Left lung (tissue), 10 donors: ENCODE data around the gene TFDP2. TPM values are rescaled to one million over a fixed set of nuclear protein-coding genes. Genes with fewer than 3 reads are reported as not detected.

ENCODE experiments used
- ATAC-seq: fragments of 200-7000 bp; cut with Tn5 transposase; one replicate; pipeline ENCODE4 v1.9.1; 2020; ENCODE audit warnings: moderate library complexity
- DNase-seq, 4 donors: peaks; one replicate each; pipeline ENCODE4 v3.0.0-alpha.2; 2013 to 2020
- H3K27ac ChIP-seq, 2 donors: fragments of 200-600 bp; sonication (generic) in 1 of 2; one replicate each; pipeline versions ENCODE4 v1.5.0 to v1.8.0; 2020 to 2021
- H3K27me3 ChIP-seq, 2 donors: fragments of 200-600 bp; sonication (generic) in 1 of 2; one replicate each; pipeline versions ENCODE4 v1.5.0 to v1.8.0; 2020 to 2021
- H3K36me3 ChIP-seq, 2 donors: fragments of 200-600 bp; sonication (generic) in 1 of 2; one replicate each; pipeline versions ENCODE4 v1.5.0 to v1.8.0; 2020 to 2021
- H3K4me1 ChIP-seq, 2 donors: fragments of 200-600 bp; one replicate each; pipeline ENCODE4 v1.8.0; 2021
- H3K4me3 ChIP-seq, 2 donors: fragments of 200-600 bp; sonication (generic) in 1 of 2; one replicate each; pipeline versions ENCODE4 v1.5.0 to v1.8.0; 2020 to 2021; ENCODE audit warnings: mild to moderate bottlenecking in 1 of 2
- H3K9me3 ChIP-seq, 2 donors: fragments of 200-600 bp; sonication (generic) in 1 of 2; one replicate each; pipeline versions ENCODE4 v1.5.0 to v1.8.0; 2020 to 2021
- CTCF ChIP-seq, 2 donors: fragments of 200-600 bp; sonication (generic) in 1 of 2; IDR thresholded peaks; one replicate each; pipeline versions ENCODE4 v1.5.0 to v1.8.0; 2021; ENCODE audit warnings: antibody characterized with exemption in 2 of 2
- intact Hi-C, 2 donors: fragments of 100-400 bp; cut with DNase I; formaldehyde crosslinking; loops; one replicate each; pipeline versions ENCODE4 v1.11.2 to v1.14.2; 2022
- polyA plus RNA-seq, 6 donors: library from polyadenylated mRNA; unstranded; fragments of 120-200 nt; gene quantifications; one replicate each; pipeline ENCODE4 v1.2.1, GENCODE V29; 2013; ENCODE audit not compliant: insufficient read length in 6 of 6
- total RNA-seq, 2 donors: library from RNA; stranded (reverse); fragmentation: NEBNext Ultra II Directional; extraction: Animal tissue kit (Norgen Biotek cat#: 25700); gene quantifications; one replicate each; pipeline ENCODE4 v1.2.1, GENCODE V29; 2021
- donor health status: DM: no; HTN: yes; CAD: no.
- donor health status: DM: no; HTN: no; CAD: no.

TFDP2 gene
- total and polyA plus RNA-seq, 8 donors = 21.2 to 73.0 (median 53.6) TPM

GRCh38 chr3:142026333-142026732 lies 123.0 kb downstream of the TFDP2 start:
- Histone ChIP-seq H3K9me3 (no peaks in the 10 kb centered on the region), H3K4me1 (peaks cover 12 to 33% of the 10 kb centered on the region in 2 donors), H3K27me3 (no peaks in the 10 kb centered on the region), H3K27ac (no peak overlapping the region), H3K36me3 (no peaks in the 10 kb centered on the region), H3K4me3 (no peak overlapping the region)
- DNase-seq (no peak), ATAC-seq (no peak)
- intact Hi-C loops = no loop called here
- no peak for TF ChIP-seq CTCF (IDR thresholded peaks at IDR 0.05)

- Histone ChIP-seq H3K36me3 (no peaks in the 10 kb centered on the region), H3K4me3 (no peak overlapping the region), H3K4me1 (peaks cover 17 to 39% of the 10 kb centered on the region in 2 donors), H3K27ac (peak overlapping the region in 1 of 2 donors; percentile 25), H3K27me3 (no peaks in the 10 kb centered on the region), H3K9me3 (no peaks in the 10 kb centered on the region)
- DNase-seq (no peak), ATAC-seq (peak; percentile 83)
- no peak for TF ChIP-seq CTCF (IDR thresholded peaks at IDR 0.05)
- intact Hi-C loops = no loop called here
Measured at GRCh38 chr3:142022381-142022780, 127.0 kb downstream of the TFDP2 start.

GRCh38 chr3:142021127-142021526 lies 128.2 kb downstream of the TFDP2 start:
- H3K27me3 ChIP-seq = no peaks in the 10 kb centered on the region
- ATAC-seq (no peak), DNase-seq (no peak)
- H3K9me3 ChIP-seq = no peaks in the 10 kb centered on the region
- intact Hi-C loops = no loop called here
- peak overlapping the region in 1 of 2 donors; percentile 25 for H3K27ac ChIP-seq
- no peak overlapping the region for H3K4me3 ChIP-seq
- no peaks in the 10 kb centered on the region for H3K36me3 ChIP-seq
- peaks cover 10 to 27% of the 10 kb centered on the region in 2 donors for H3K4me1 ChIP-seq
- TF ChIP-seq CTCF (IDR thresholded peaks at IDR 0.05) = no peak

- no peak overlapping the region for H3K4me3 ChIP-seq
- ATAC-seq = no peak
- peaks cover 10 to 26% of the 10 kb centered on the region in 2 donors for H3K4me1 ChIP-seq
- no peak overlapping the region for H3K27ac ChIP-seq
- no peaks in the 10 kb centered on the region for H3K27me3 ChIP-seq
- H3K9me3 ChIP-seq = no peaks in the 10 kb centered on the region
- intact Hi-C loops = no loop called here
- no peaks in the 10 kb centered on the region for H3K36me3 ChIP-seq
- DNase-seq = no peak
- no peak for TF ChIP-seq CTCF (IDR thresholded peaks at IDR 0.05)
Measured at GRCh38 chr3:142019794-142020320, 129.5 kb downstream of the TFDP2 start.

- intact Hi-C loops = no loop called here
- no peak overlapping the region for H3K4me3 ChIP-seq
- DNase-seq (no peak), ATAC-seq (no peak)
- no peak for TF ChIP-seq CTCF (IDR thresholded peaks at IDR 0.05)
- H3K9me3 ChIP-seq = no peaks in the 10 kb centered on the region
- H3K27me3 ChIP-seq = no peaks in the 10 kb centered on the region
- H3K27ac ChIP-seq = no peak overlapping the region
- H3K4me1 ChIP-seq = peaks cover 0 to 5% of the 10 kb centered on the region in 2 donors
- H3K36me3 ChIP-seq = no peaks in the 10 kb centered on the region
Measured at GRCh38 chr3:142013993-142014392, 135.4 kb downstream of the TFDP2 start.
